ENCODE data around the gene CACNA1A. TPM values are rescaled to one million over a fixed set of nuclear protein-coding genes. Genes with fewer than 3 reads are reported as not detected.

The CACNA1A gene
- total and polyA plus RNA-seq, 8 donors = 0.58 to 12.5 (median 3.8) TPM; not detected in 1

DNA sequence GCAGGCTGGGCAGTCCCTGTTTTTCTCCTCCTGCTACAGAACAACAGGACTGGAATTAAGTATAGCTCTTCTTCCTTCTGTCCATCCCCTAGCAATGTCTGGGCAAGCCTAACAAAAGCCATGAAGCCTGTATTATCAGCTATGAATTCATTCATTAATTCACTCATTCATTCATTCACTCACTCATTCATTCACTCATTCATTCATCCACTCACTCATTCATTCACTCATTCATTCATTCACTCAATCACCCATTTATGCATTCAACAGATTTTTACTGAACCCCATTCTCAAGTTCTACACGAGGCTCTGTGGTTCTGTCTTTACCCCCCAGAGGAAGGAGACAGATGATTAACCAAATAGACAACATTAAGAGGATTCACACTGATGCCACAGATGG lies 69.9 kb downstream of the CACNA1A start:
- Histone ChIP-seq H3K27me3 (peaks cover 0 to 5% (median 0%) of the 10 kb centered on the region in 3 donors), H3K4me1 (no peaks in the 10 kb centered on the region), H3K4me3 (no peak overlapping the region), H3K27ac (no peak overlapping the region), H3K9me3 (peaks cover 0 to 5% (median 0%) of the 10 kb centered on the region in 4 donors), H3K36me3 (no peaks in the 10 kb centered on the region)
- no peak for DNase-seq
- WGBS, 5 donors = 60 to 71% (median 65%) methylated on average over 1 of the region's 1 CpG
- intact Hi-C loops (cut with DNase I; ENCODE audit: low total_unique reads) = no loop called here
- TF ChIP-seq POLR2AphosphoS5 (IDR thresholded peaks at IDR 0.05) (no peak), EP300 (IDR thresholded peaks at IDR 0.05) (no peak), POLR2A (IDR thresholded peaks at IDR 0.05) (no peak)
- TF ChIP-seq, protein P1, sequence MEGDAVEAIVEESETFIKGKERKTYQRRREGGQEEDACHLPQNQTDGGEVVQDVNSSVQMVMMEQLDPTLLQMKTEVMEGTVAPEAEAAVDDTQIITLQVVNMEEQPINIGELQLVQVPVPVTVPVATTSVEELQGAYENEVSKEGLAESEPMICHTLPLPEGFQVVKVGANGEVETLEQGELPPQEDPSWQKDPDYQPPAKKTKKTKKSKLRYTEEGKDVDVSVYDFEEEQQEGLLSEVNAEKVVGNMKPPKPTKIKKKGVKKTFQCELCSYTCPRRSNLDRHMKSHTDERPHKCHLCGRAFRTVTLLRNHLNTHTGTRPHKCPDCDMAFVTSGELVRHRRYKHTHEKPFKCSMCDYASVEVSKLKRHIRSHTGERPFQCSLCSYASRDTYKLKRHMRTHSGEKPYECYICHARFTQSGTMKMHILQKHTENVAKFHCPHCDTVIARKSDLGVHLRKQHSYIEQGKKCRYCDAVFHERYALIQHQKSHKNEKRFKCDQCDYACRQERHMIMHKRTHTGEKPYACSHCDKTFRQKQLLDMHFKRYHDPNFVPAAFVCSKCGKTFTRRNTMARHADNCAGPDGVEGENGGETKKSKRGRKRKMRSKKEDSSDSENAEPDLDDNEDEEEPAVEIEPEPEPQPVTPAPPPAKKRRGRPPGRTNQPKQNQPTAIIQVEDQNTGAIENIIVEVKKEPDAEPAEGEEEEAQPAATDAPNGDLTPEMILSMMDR (IDR thresholded peaks at IDR 0.05) = no peak

DNA sequence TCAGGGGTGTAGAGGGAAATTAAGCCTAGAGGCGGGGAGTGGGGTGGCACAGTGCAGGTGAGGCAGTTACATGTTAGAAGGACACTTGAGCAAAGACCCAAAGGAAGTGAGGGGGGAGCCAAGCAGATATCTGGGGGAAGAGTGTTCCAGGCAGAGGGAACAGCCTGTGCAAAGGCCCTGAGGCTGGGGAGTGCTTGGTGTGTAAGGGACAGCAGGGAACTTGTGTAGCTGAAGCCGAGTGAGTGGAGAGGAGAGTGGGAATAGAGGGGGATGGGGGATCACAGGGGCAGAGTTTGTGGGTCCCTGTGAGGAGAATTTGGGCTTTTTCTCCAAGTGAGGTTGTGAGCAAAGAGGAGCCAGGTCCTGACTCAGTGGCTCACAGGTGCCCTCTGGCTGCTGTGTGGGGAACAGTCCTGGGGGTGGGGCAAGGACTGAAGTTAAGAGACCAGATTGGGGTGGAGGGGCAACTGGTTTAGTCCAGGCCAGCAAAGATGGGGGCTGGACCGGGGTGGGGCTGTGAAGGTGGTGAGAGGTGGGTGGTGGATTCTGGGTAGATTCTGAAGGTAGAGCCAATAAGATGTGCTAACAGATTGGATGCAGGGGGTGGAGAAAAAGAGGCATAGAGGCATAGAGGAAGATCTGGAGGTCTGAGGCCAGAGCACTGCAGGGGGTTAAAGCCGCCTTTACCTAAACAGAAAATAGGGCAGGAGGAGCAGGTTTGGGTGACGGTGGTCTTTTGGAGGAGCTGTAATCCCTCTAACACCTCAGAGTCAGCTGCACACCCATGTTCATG lies 75.3 kb downstream of the CACNA1A start:
- intact Hi-C loops (cut with DNase I; ENCODE audit: low total_unique reads) = no loop called here
- Histone ChIP-seq H3K27ac (no peak overlapping the region), H3K4me1 (no peaks in the 10 kb centered on the region), H3K9me3 (peaks cover 0 to 11% (median 9%) of the 10 kb centered on the region in 4 donors), H3K36me3 (no peaks in the 10 kb centered on the region), H3K4me3 (no peak overlapping the region), H3K27me3 (peaks cover 0 to 21% (median 0%) of the 10 kb centered on the region in 3 donors)
- WGBS, 5 donors = 67 to 77% (median 72%) methylated on average over 5 of the region's 5 CpGs
- DNase-seq = peak; percentile 35 to 47
- no peak for TF ChIP-seq EP300 (IDR thresholded peaks at IDR 0.05)
- TF ChIP-seq, protein P1 (IDR thresholded peaks at IDR 0.05) = peak in 4 of 7 experiments; percentile 22 to 48 (median 47)

GRCh38 chr19:13429563-13429962 lies 76.7 kb downstream of the CACNA1A start:
- no peak overlapping the region for H3K27ac ChIP-seq
- no peaks in the 10 kb centered on the region for H3K4me1 ChIP-seq
- no peak overlapping the region for H3K4me3 ChIP-seq
- TF ChIP-seq POLR2A (IDR thresholded peaks at IDR 0.05) = no peak
- TF ChIP-seq EP300 (IDR thresholded peaks at IDR 0.05) = no peak
- TF ChIP-seq POLR2AphosphoS5 (IDR thresholded peaks at IDR 0.05) = no peak
- TF ChIP-seq, protein P1 (IDR thresholded peaks at IDR 0.05) = no peak
- no peaks in the 10 kb centered on the region for H3K36me3 ChIP-seq
- no peak for DNase-seq
- H3K27me3 ChIP-seq = peaks cover 0 to 21% (median 0%) of the 10 kb centered on the region in 3 donors
- WGBS, 5 donors = 55 to 61% (median 58%) methylated on average over 5 of the region's 5 CpGs
- intact Hi-C loops (cut with DNase I; ENCODE audit: low total_unique reads) = no loop called here
- H3K9me3 ChIP-seq = peaks cover 0 to 25% (median 21%) of the 10 kb centered on the region in 4 donors

GRCh38 chr19:13428352-13428751 lies 77.9 kb downstream of the CACNA1A start:
- no peaks in the 10 kb centered on the region for H3K36me3 ChIP-seq
- H3K27me3 ChIP-seq = peaks cover 0 to 21% (median 0%) of the 10 kb centered on the region in 3 donors
- peak in 1 of 2 donors; percentile 6 for DNase-seq
- no peak overlapping the region for H3K4me3 ChIP-seq
- intact Hi-C loops (cut with DNase I; ENCODE audit: low total_unique reads) = no loop called here
- no peak overlapping the region for H3K27ac ChIP-seq
- no peak for TF ChIP-seq POLR2AphosphoS5 (IDR thresholded peaks at IDR 0.05)
- TF ChIP-seq, protein P1 (IDR thresholded peaks at IDR 0.05) = peak in 1 of 7 experiments; percentile 34
- WGBS, 5 donors = 42 to 50% (median 48%) methylated on average over 9 of the region's 9 CpGs
- H3K9me3 ChIP-seq = peaks cover 0 to 28% (median 22%) of the 10 kb centered on the region in 4 donors
- H3K4me1 ChIP-seq = no peaks in the 10 kb centered on the region
